NCI-H2107 treated with DMSO at 0.1 percent for 48 hours (cell line): ENCODE data around the gene ANKRD28.
"Not testable (repeated sequence)": the region's sequence is repeated elsewhere in the genome, so short reads cannot be mapped to it uniquely, and the experiment has no call there.

Experiments
- DNase-seq: peaks from one replicate; lab custom pipeline; 2025; ENCODE audit not compliant: unreplicated experiment; lab: John Stamatoyannopoulos, UW

The ANKRD28 gene

DNA sequence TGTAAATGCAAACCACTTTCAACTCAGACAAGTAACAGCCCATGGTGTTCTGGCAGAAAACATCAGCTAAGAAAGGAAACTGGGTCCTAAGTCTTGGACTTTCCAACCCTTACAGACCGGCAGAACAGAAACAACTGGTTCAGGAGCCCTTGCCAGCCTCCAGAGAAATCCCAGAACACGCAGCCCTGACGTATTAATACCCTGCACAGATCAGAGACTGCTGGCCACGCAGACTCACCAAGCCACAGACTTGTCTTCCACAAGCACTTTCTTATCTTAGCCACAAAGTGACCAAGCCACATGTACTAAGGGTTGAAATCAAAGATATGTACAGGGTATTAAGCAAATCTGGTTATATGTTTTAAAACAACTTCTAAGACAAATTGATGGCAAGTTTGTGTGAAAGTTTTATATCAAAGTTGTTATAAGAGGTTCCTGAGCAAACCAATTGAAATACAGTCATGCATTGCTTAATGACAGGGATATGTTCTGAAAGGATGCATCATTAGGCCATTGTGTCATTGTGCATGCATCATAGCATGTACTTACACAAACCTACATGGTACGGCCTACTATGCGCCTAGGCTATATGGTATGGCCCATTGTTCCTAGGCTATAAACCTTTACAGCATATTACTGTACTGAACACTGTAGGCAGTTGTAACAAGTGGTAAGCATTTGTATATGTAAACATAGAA lies 159.4 kb downstream of the ANKRD28 start:
- DNase-seq, result no peak

DNA sequence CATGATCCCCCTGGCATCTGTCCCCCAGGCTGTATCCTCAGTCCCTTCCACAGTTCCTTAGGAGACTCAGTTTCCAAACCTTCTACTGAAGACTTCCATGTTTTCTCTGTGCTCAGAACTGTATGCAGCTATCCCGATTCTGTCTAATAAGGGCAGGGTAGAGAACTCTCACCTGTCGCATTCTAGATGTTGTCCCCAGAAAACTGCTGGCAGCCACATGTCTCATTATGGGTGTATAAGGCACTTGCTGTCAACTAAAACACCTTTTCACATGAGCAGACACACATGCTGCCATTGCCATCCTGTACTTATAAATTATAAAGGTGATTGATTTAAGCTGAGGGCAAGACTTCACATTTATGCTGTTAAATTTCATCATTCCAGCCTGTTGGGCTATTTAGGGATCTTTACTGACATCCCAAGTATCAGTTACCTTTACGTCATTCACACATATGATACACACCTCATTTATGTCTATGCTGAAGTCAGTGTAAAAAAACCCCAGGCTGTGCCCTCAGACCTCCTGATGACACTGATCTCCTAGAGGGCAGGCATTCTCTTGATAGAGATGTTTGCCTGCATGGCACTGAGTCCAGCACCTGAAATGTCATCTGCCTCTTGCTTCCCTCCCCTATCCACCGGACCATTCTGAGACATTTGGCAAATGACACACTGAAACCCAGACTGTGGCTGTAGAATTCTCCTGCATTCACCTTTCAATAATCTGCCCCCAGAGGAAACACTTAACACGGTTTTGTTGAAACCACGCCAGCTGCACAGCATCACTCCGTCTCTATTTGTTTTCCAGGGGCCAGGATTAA lies 160.4 kb downstream of the ANKRD28 start:
- DNase-seq, result peak; percentile 17

- DNase-seq, result no peak
Observed at GRCh38 chr3:15636028-15636709, 161.6 kb downstream of the ANKRD28 start.

GRCh38 chr3:15635121-15635661 lies 162.6 kb downstream of the ANKRD28 start:
- DNase-seq, result no peak

GRCh38 chr3:15634671-15635070 lies 163.1 kb downstream of the ANKRD28 start:
- DNase-seq, result no peak

DNA sequence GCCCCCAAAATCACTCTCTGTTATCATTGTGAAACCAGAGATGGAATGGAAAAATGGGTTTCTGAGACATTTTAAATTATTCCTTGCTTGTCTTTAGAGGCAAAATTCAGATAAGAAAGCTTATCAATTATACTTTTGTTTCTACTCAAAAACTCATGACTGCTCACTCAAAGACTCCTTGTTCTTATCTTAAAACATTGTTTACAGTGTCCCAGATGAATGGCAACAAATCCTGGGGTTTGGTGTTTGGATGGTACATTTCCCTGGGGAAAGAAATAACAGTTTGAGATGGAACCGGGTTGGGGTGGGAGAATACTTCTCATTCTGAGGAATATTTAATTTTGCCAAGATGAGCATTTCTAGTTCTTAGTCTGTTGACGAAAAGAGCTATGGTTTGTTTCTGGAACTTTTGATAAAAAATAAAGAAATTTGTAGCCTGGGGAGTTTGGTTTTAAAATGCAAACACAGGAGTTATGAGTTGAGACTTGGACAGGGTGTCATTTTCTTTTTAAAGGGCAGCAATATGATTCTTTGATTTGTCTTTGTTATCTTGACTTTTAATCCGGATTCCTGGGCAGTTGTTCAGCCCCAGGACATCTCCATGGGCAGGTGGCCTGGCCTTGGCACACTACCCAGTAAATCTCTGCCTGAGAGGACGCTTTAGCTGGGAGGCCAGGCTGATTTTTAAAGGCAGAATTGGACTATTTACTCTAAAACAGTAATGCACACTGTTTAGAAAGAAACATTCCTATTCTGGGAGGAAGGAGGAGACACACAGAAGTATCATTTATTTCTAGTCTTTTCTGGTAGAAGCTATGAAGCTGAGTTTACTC lies 163.8 kb downstream of the ANKRD28 start:
- no peak for DNase-seq

- DNase-seq, result peak; percentile 72
Observed at GRCh38 chr3:15633159-15633558, 164.6 kb downstream of the ANKRD28 start.

DNA sequence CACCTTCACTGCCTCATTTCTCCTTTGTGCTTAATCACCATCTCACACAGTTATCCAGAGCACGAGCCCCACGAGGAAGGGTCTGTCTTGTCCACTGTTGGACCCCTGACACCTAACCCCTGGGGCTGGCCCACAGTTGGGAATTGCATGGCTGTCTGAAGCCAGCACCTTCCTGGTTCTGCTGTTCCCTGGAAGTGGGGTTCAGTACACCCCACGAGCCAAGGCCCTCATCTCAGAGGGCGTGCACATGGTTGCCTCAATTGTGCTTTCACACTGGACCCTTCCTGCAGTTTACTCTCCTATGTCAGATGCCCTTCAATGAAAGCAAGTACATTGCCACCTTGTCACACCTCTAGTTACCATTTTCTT lies 165.6 kb downstream of the ANKRD28 start:
- DNase-seq, result no peak

- DNase-seq, result no peak
Observed at GRCh38 chr3:15631426-15632211, 166.2 kb downstream of the ANKRD28 start.

DNA sequence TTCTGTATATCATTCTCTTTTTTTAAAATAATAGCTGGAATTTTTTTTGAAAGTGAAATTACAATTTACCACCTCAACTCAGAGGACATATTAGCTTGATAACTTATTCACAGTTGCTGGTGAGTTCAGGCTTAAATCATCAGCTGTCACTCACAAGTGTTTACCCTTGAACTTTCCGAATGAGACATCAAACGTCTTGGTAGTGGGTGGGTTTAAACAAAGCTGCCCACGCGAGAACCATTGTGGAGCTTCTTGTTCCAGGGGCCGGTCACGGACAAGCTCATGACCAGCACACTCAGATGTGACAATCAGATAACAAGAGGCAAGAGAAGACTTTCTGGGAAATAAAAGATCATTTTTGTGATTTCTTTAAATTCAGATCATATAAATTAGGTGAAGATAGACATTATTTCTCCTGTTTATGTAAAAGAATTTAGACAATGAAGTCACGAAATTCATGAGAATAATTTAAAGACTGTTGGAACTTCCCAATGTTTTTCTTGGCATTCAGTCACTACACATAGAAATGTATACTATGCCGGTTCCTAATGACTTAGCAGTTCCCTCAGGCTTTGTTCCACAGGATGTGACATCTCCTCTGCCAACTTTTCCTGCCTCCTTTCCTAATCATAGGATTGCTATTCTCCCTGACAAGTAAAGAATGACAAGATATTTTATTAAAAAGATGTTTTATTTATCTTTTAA lies 167.0 kb downstream of the ANKRD28 start:
- DNase-seq, result no peak

GRCh38 chr3:15629860-15630597 lies 167.8 kb downstream of the ANKRD28 start:
- DNase-seq, result peak; percentile 39

- no peak for DNase-seq
Observed at GRCh38 chr3:15628967-15629366, 168.8 kb downstream of the ANKRD28 start.

DNA sequence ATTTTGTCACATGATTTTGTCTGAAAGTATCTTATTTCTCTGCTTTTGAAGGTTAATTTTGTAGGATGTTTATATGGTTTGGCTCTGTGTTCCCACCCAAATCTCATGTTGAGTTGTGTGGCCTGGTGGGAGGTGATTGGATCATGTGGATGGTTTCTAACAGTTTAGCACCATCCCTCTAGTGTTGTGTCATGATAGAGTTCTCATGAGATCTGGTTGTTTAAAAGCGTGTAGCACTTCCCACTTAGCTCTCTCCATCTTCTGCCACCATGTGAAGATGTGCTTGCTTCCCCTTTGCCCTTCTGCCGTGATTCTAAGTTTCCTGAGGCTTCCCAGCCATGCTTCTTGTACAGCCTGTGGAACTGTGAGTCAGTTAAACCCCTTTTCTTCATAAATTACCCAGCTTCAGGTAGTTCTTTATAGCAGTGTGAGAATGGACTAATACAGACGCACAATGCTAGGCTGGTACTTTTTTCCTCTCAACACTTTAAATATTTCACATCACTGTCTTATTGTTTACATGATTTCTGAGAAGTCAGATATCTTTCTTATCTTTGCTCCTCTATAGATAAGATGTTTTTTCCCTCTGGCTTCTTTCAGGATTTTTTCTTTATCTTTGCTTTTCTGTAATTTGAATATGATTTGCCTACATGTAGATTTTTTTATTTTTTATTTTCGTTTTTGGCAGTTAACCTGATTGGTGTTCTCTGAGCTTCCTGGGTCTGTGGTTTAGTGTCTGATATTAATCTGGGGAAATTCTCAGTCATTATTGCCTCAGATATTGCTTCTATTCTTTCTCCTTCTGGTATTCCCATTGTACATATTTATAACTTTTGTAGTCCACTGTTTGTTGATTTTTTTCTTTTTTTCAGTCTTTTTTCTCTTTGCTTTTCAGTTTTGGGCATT lies 174.0 kb downstream of the ANKRD28 start:
- no peak for DNase-seq

DNA sequence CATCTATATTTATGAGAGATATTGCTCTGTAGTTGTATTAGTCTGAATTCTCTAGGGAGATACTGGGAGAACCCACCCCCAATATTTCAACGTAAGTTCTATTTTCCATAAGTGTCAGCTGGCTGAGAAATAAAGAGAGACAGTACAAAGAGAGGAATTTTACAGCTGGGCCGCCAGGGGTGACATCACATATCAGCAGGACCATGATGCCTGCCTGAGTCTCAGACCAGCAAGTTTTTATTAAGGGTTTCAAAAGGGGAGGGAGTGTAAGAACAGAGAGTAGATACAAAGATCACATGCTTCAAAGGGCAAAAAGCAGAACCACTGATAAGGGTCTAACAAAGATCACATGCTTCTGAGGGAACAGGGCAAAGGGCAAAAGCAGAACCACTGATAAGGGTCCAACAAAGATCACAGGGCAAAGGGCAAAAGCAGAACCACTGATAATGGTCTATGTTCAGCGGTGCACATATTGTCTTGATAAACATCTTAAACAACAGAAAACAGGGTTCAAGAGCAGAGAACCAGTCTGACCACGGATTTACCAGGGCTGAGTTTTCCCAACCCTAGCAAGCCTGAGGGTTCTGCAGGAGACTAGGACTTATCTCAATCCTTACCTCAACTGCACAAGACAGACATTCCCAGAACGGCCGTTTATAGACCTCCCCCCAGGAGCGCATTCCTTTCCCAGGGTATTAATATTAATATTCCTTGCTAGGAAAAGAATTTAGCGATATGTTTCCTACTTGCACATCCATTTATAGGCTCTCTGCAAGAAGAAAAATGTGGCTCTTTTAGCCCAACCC lies 177.9 kb downstream of the ANKRD28 start:
- DNase-seq, result not testable (repeated sequence)
